ENCODE data around the gene RSAD2.

The RSAD2 gene

DNA sequence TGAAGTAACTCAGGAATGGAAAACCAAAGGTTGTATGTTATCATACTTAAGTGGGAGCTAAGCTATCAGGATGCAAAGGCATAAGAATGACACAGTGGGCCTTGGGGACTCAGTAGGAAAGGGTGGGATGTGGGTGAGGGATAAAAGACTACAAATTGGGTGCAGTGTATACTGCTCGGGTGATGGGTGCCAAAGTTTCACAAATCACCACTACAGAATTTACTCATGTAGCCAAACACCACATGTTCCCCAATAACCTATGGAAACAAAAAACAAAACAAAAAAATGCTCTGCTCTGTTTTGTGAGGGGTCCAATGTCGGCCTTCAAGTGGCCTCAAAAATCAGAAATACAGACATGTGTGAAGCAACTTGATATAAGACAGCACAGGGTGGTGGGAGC, 30.7 kb downstream of the RSAD2 start:
- DNase-seq = no peak

- DNase-seq = no peak
These were observed 32.1 kb downstream of the RSAD2 start for GRCh38 chr2:6909431-6910385.

DNA sequence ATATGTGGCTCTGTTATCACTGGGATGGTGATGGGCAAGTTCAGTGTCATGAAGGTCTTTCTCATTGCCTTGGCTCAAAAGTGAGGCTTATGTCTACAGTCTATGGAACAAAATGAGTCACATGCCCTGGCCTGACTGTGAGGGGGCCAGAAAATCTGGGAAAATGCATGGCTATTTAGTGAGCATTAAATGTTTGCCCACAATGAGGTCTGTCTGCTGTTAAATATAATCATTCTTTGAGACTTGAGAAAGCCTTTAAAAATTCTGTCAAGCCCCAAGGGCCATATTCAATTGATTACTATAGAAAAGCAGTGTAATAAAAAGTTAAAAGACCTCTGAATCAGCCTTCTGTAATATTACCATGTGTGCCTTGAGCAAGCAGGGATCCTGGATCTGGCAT, 34.1 kb downstream of the RSAD2 start:
- no peak for DNase-seq

DNA sequence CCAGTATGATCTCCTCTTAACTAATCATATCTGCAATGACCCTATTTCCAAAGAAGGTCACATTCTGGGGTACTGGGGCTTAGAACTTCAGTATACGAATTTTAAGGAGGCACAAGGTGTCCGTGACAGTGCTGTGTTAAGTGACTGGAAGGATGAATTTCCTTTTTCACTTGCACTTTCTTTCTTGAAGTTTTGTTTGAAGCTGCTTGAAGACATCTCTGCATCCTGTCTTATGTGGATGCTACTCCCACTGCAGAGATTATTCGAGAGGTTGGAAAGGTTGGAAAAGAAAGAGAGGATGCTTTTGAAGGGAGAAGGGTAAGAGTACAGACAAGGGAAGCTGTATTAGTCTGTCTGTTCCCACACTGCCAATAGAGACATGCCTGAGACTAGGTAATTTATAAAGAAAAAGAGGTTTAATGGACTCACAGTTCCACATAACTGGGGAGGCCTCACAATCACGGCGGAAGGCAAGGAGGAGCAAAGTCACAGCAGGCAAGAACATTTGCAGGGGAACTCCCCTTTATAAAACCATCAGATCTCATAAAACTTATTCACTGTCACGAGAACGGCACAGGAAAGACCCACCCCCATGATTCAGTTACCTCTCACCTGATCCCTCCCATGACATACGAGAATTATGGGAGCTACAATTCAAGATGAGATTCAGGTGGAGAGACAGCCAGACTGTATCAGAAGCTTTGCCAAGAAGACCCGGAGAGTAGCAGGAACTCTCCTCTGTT, 36.0 kb downstream of the RSAD2 start:
- no peak for DNase-seq

GRCh38 chr2:6914828-6915227, 37.3 kb downstream of the RSAD2 start:
- peak in 1 of 2 donors; percentile 8 for DNase-seq

GRCh38 chr2:6915399-6915798, 37.8 kb downstream of the RSAD2 start:
- no peak for DNase-seq

DNA sequence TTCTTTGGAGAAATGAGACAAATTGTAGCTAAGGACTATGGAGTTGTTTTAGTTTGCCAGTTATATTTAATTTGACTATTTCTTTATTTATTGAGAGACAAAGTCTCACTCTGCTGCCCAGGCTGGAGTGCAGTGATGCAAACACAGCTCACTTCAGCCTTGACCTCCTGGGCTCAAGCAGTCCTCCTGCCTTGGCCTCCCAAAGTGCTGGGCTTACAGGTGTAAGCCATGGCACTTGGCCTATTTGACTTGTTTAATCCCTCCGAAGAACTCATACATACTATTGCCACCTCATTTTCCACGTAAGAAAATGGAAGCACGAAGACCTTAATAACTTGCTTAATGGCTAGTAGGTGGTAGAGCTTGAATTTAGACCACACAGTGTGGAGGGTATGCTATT, 38.6 kb downstream of the RSAD2 start:
- no peak for DNase-seq

GRCh38 chr2:6916736-6917070, 39.1 kb downstream of the RSAD2 start:
- DNase-seq = no peak

DNA sequence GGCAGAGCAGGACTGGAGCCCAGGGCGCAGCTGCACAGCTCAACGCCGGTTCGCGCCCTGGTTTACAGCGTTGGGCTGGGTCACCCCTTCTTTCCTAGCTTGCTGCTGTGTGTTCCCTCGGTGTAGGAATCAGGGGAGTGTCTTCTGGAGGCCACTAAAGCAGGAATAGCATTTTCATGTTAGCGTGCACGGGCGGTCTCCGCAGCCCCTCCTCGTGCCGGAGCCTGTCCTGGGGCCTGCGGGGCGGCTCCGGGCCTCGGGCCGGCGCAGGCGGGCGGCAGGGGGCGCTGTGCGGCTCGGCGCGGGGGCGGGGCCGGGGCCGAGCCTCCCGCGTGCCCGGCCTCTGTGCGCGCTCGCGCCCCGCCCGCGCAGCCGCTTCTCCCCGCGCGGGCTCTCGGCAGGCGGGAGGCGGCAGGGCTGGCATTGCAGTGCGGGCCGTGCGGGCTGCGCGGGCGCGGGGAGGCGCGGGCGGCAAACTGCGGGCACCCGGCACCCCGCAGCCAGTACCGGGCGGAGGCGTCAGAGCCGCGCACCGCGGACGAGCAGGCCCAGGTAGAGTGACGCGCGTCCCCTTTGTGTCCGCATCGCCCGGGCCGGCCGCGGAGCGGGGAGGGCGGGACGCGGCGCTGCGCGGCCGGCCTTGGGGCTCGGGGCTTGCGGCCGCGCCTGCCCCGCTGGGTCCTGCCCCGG, 39.6 kb downstream of the RSAD2 start, which contains the start of gene RNF144A:
Gene RNF144A (plus strand): TSS at position 342 of the 690 bp plus-strand sequence. CDS start 79,515 bp downstream, outside the sequence.
- peak; percentile 45 to 71 for DNase-seq

DNA sequence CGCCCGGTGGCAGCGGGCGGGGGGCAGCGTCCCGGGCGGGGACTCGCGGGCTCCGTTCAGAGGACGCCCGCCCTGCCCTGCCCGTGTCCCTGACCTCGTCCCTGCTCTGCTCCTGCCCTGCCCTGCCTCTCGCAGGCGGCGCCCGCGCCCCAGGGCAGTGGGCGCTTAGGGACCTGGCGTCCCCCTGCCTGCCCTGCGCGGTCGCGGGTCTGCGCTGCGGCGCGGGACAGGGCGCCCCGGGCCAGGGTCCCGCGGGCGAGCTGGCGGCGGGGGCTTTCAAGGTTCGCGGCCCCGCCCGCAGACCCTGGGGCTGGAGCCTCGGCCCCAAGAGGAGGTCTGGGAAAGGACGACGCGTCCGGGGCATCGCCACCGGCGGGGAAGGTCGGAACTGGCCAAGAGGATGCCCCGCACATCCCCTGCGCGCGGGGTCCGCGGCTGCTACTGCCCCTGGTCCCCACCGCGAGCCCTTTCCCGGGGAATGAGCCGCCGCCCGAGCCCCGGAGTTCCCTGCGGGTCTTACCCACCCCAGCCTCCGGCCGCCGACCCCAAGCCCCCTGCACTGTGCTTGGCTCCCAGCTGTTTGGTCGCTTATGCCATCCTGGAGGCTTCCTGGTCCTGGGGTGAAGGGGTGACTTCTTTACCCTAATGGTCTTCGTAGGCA, 40.3 kb downstream of the RSAD2 start:
- no peak for DNase-seq

- DNase-seq = no peak
These were observed 42.5 kb downstream of the RSAD2 start for GRCh38 chr2:6919901-6920742.

- DNase-seq = no peak
These were observed 43.1 kb downstream of the RSAD2 start for GRCh38 chr2:6920743-6921064.

GRCh38 chr2:6921321-6921922, 43.8 kb downstream of the RSAD2 start:
- DNase-seq = no peak

- DNase-seq = no peak
These were observed 44.7 kb downstream of the RSAD2 start for GRCh38 chr2:6922201-6922656.

GRCh38 chr2:6923319-6923718, 45.7 kb downstream of the RSAD2 start:
- no peak for DNase-seq

- DNase-seq = no peak
These were observed 46.7 kb downstream of the RSAD2 start for GRCh38 chr2:6924101-6924923.

GRCh38 chr2:6924924-6925409, 47.4 kb downstream of the RSAD2 start:
- no peak for DNase-seq

DNA sequence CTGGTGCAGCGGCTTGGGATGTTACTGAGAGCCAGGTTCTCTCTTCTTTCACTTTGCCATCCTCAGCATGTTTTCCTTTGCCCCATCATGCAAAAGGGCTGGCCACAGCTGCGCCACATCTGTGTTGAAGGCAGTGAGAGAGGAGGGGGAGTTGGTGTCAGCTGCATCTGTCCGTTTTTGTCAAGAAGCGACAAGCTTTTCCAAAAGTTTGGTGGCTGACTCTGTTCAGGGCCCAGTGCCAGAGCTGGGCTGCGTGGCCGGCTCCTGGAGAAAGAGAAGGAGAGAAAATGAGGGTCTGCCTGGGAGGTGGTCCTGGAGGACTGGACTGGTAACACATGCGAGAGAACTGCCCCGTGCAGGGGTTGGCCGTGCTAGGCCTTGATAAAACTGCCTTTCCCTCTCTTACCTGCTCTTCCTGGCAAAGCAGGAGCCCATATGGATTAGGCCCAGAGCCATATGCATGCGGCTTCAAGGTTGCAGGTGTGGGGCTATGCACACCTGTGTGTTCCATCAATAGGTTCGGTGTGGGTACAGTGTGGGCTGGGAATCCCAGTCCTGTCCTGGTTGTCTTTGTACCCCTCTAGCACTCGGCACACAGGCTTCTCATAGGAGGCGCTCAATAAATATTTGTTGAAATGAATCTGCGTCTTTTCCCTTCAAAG, 48.6 kb downstream of the RSAD2 start:
- DNase-seq = no peak

GRCh38 chr2:6927186-6927585, 49.6 kb downstream of the RSAD2 start:
- DNase-seq = no peak

DNA sequence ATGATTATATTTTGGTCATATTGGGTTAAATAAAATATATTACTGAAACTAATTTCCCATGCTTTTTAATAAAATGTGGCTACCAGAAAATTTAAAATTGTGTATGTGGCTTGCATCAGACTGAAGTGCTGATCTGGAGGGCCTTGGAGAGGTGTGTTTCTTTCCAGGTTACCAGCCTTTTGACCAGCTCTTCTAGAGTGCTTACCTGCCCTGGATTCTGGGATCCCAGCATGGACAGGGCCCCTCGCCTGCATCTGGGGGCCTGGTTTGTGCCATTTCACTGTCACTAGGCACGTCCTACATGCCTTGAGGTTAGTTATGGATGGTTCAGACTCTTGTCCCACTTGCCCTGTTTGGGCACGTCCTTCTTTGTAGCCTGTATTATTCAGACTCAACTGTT, 50.2 kb downstream of the RSAD2 start:
- DNase-seq = no peak

All from inflammatory macrophage treated with lipopolysaccharide for 1 hour (primary cell).